ENCODE results near the gene WASHC3. TPM values are rescaled to one million over a fixed set of nuclear protein-coding genes. Genes with fewer than 3 reads are reported as not detected.
A peak's percentile ranks its signal among the peaks of the same experiment; 100 is the strongest.
"Not testable (repeated sequence)": the region's sequence is repeated elsewhere in the genome, so short reads cannot be mapped to it uniquely, and the experiment has no call there.

The WASHC3 gene
- total RNA-seq, 5 donors from 2014 or later (not counting 1 experiment from before 2014, with no cell fraction given), result 37.5 to 46.7 (median 42.1) TPM

DNA sequence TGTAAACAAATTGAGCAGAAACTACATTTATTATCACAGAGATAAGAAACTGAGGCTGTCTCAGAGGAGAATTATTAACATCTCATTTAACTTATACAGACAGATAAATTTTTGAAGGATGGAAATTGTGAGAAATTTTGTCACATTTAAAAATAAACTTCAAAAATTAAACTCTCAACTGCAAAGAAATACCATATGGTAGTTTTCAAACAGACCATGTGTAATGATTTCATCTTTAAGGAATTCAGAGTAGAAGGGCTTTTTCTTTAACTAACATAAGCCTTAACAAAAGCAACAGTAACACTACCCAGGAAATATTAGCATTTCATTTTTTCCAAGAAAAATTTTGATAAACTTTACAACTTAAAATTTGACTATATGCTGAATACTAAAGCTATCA, 31.5 kb upstream of the WASHC3 start:
- H3K4me3 ChIP-seq (ENCODE audit: control insufficient read depth in 1 of 2, extremely low read depth in 1 of 2, low read length in 1 of 2), result no peak overlapping the region
- H3K27me3 Mint-ChIP-seq, result no peaks in the 10 kb centered on the region
- H3K4me1 ChIP-seq (ENCODE audit: control insufficient read depth in 1 of 2, extremely low read depth in 1 of 2, insufficient read depth in 2 of 2, low read length in 2 of 2), result no peaks in the 10 kb centered on the region
- CTCF ChIA-PET, result no interaction called here
- H3K4me3 Mint-ChIP-seq, result no peak overlapping the region
- no peak overlapping the region for H3K27ac ChIP-seq (ENCODE audit: low read length)
- no peaks in the 10 kb centered on the region for H3K4me1 Mint-ChIP-seq
- H3K36me3 ChIP-seq (ENCODE audit: control insufficient read depth in 2 of 2, extremely low read depth in 1 of 2, insufficient read depth in 1 of 2, low read length in 1 of 2), result peaks cover 0 to 11% of the 10 kb centered on the region in 2 donors
- peaks cover 0 to 3% (median 0%) of the 10 kb centered on the region in 3 donors for H3K9me3 Mint-ChIP-seq
- DNase-seq (no peak), ATAC-seq (replicated peaks in 1 of 4) (no peak)
- H3K27ac Mint-ChIP-seq, result no peak overlapping the region
- POLR2A ChIA-PET, result no interaction called here
- no peaks in the 10 kb centered on the region for H3K9me3 ChIP-seq
- H3K27me3 ChIP-seq (replicated peaks in 1 of 2; ENCODE audit: control insufficient read depth in 2 of 2, extremely low read depth in 1 of 2, insufficient read depth in 2 of 2, low read length in 1 of 2), result no peaks in the 10 kb centered on the region
- peaks cover 34% of the 10 kb centered on the region for H3K36me3 Mint-ChIP-seq

DNA sequence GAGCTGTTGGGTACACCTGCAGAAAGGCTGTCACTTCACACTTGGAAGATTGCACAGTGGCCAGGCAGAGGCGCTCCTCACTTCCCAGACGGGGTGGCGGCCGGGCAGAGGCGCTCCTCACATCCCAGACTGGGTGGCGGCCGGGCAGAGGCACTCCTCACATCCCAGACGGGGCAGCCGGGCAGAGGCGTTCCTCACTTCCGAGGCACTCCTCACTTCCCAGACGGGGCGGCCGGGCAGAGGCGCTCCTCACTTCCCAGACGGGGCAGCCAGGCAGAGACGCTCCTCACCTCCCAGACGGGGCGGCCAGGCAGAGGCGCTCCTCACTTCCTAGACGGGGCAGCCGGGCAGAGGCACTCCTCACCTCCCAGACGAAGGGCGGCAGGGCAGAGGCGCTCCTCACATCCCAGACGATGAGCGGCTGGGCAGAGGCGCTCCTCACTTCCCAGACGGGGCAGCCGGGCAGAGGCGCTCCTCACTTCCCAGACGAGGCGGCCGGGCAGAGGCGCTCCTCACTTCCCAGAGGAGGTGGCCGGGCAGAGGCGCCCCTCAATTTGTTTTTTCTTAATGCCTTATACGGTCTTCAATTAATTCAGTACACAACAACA, 27.5 kb upstream of the WASHC3 start:
- H3K4me1 Mint-ChIP-seq; H3K4me3 ChIP-seq (ENCODE audit: control insufficient read depth in 1 of 2, extremely low read depth in 1 of 2, low read length in 1 of 2); H3K27ac ChIP-seq (ENCODE audit: low read length); H3K9me3 Mint-ChIP-seq; H3K27ac Mint-ChIP-seq; DNase-seq; POLR2A ChIA-PET; H3K9me3 ChIP-seq; H3K36me3 ChIP-seq (ENCODE audit: control insufficient read depth in 2 of 2, extremely low read depth in 1 of 2, insufficient read depth in 1 of 2, low read length in 1 of 2); H3K4me1 ChIP-seq (ENCODE audit: control insufficient read depth in 1 of 2, extremely low read depth in 1 of 2, insufficient read depth in 2 of 2, low read length in 2 of 2); CTCF ChIA-PET; ATAC-seq (replicated peaks in 1 of 4); H3K4me3 Mint-ChIP-seq; H3K27me3 ChIP-seq (replicated peaks in 1 of 2; ENCODE audit: control insufficient read depth in 2 of 2, extremely low read depth in 1 of 2, insufficient read depth in 2 of 2, low read length in 1 of 2); H3K27me3 Mint-ChIP-seq: not testable (repeated sequence)
- H3K36me3 Mint-ChIP-seq, result peaks cover 37% of the 10 kb centered on the region
- WGBS (ENCODE audit: insufficient coverage), result 98% methylated on average over 25 of the region's 38 CpGs

- Mint-ChIP-seq H3K27ac (peak overlapping the region in 1 of 2 donors; percentile 9), H3K9me3 (no peaks in the 10 kb centered on the region), H3K36me3 (peaks cover 74% of the 10 kb centered on the region), H3K4me1 (no peaks in the 10 kb centered on the region), H3K4me3 (no peak overlapping the region), H3K27me3 (no peaks in the 10 kb centered on the region)
- H3K4me3 ChIP-seq (ENCODE audit: control insufficient read depth in 1 of 2, extremely low read depth in 1 of 2, low read length in 1 of 2), result no peak overlapping the region
- no peak for DNase-seq
- no peaks in the 10 kb centered on the region for H3K9me3 ChIP-seq
- no peaks in the 10 kb centered on the region for H3K27me3 ChIP-seq (replicated peaks in 1 of 2; ENCODE audit: control insufficient read depth in 2 of 2, extremely low read depth in 1 of 2, insufficient read depth in 2 of 2, low read length in 1 of 2)
- CTCF ChIA-PET, result no interaction called here
- 100% methylated on average over 2 of the region's 4 CpGs for WGBS (ENCODE audit: insufficient coverage)
- ATAC-seq (replicated peaks in 1 of 4), result no peak
- H3K4me1 ChIP-seq (ENCODE audit: control insufficient read depth in 1 of 2, extremely low read depth in 1 of 2, insufficient read depth in 2 of 2, low read length in 2 of 2), result no peaks in the 10 kb centered on the region
- peaks cover 0 to 30% of the 10 kb centered on the region in 2 donors for H3K36me3 ChIP-seq (ENCODE audit: control insufficient read depth in 2 of 2, extremely low read depth in 1 of 2, insufficient read depth in 1 of 2, low read length in 1 of 2)
- H3K27ac ChIP-seq (ENCODE audit: low read length), result no peak overlapping the region
- POLR2A ChIA-PET, result no interaction called here
Measured at GRCh38 chr12:102080842-102081241, 19.1 kb upstream of the WASHC3 start.

DNA sequence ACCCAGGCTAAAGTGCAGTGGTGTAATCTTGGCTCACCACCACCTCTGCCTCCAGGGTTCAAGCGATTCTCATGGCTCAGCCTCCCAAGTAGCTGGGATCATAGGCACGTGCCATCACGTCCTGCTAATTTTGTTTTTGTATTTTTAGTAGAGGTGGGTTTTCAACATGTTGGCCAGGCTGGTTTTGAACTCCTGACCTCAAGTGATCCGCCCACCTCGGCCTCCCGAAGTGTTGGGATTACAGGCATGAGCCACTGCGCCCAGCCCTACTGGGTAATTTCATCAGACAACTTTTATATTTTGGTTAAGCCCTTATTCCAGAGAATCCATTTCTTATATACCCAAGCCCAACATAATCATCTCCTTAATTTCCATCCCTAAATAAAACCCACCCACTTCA, 10.3 kb upstream of the WASHC3 start:
- H3K36me3 Mint-ChIP-seq, result peaks cover 22% of the 10 kb centered on the region
- H3K4me3 Mint-ChIP-seq; H3K27me3 ChIP-seq (replicated peaks in 1 of 2; ENCODE audit: control insufficient read depth in 2 of 2, extremely low read depth in 1 of 2, insufficient read depth in 2 of 2, low read length in 1 of 2); POLR2A ChIA-PET; H3K27me3 Mint-ChIP-seq; H3K27ac ChIP-seq (ENCODE audit: low read length); H3K9me3 ChIP-seq; H3K27ac Mint-ChIP-seq; H3K9me3 Mint-ChIP-seq; CTCF ChIA-PET; H3K4me1 ChIP-seq (ENCODE audit: control insufficient read depth in 1 of 2, extremely low read depth in 1 of 2, insufficient read depth in 2 of 2, low read length in 2 of 2); DNase-seq; H3K4me1 Mint-ChIP-seq; H3K4me3 ChIP-seq (ENCODE audit: control insufficient read depth in 1 of 2, extremely low read depth in 1 of 2, low read length in 1 of 2); ATAC-seq (replicated peaks in 1 of 4): not testable (repeated sequence)
- WGBS (ENCODE audit: insufficient coverage), result 98% methylated on average over 5 of the region's 7 CpGs
- peaks cover 0 to 12% of the 10 kb centered on the region in 2 donors for H3K36me3 ChIP-seq (ENCODE audit: control insufficient read depth in 2 of 2, extremely low read depth in 1 of 2, insufficient read depth in 1 of 2, low read length in 1 of 2)

DNA sequence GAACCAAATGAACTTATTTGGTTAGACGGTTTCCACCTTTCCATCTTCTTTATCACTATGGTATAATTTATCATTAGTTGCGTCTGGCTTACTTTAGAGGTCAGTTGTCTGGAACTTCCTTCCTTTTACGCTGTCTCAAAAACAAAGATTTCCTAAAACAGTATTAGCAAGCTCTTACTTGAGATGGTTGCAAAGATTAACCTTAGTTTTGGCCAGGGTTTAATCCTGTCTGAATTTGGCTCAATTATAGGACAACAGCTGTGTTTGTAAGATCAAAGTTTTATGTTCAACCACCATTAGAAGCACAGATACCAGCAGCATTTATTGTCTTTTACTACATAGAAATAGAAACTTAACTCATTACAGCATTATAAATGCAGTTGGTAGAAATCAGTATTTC, 7.9 kb upstream of the WASHC3 start:
- Mint-ChIP-seq H3K36me3 (peaks cover 5% of the 10 kb centered on the region), H3K27me3 (peaks cover 0 to 1% of the 10 kb centered on the region in 2 donors), H3K9me3 (no peaks in the 10 kb centered on the region), H3K4me1 (no peaks in the 10 kb centered on the region), H3K4me3 (no peak overlapping the region), H3K27ac (no peak overlapping the region)
- Histone ChIP-seq H3K27ac (ENCODE audit: low read length) (no peak overlapping the region), H3K4me3 (ENCODE audit: control insufficient read depth in 1 of 2, extremely low read depth in 1 of 2, low read length in 1 of 2) (no peak overlapping the region), H3K27me3 (replicated peaks in 1 of 2; ENCODE audit: control insufficient read depth in 2 of 2, extremely low read depth in 1 of 2, insufficient read depth in 2 of 2, low read length in 1 of 2) (no peaks in the 10 kb centered on the region), H3K4me1 (ENCODE audit: control insufficient read depth in 1 of 2, extremely low read depth in 1 of 2, insufficient read depth in 2 of 2, low read length in 2 of 2) (no peaks in the 10 kb centered on the region), H3K36me3 (ENCODE audit: control insufficient read depth in 2 of 2, extremely low read depth in 1 of 2, insufficient read depth in 1 of 2, low read length in 1 of 2) (no peaks in the 10 kb centered on the region), H3K9me3 (no peaks in the 10 kb centered on the region)
- ATAC-seq (replicated peaks in 1 of 4), result no peak
- no peak for DNase-seq
- ChIA-PET CTCF (interaction anchor here in 1 of 2 donors (0.7 kb wide), 1 partner anchor 28 kb away, joined by 3 read pairs; no protein-coding TSS in a partner anchor), POLR2A (no interaction called here)
- no CpG with 5 or more reads among the region's 3 CpGs for WGBS (ENCODE audit: insufficient coverage)

DNA sequence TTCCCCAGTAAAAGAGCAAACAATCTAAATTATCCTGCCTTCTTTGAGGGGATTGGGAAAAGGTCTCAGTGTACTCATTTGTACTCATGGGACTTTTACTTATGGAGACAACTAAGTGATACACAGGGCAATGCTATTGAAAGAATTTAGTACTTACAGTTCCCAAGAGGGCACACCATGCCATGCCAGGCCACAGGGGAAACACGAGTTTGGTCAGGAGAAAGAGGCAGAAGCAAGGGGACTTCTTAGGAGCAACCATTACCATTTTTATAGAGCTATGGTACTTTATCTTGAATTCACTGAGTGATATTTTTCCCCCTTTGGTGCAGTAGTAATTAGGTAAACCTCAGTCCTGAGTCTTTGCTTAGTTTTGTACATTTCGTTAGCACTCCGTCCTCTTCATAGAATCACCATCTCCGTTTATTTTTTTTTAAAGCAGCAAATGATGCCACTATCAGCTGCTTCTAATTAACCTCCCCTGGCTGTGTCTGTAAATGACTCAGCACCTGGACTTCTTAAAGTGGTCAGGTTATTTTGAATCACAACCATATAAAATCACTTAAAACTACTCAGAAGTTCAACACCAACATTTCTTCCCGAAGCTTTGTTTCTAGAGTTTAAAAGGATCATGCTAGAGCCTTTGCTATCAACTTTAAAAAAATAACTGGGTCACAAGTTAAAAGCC, 5.9 kb upstream of the WASHC3 start:
- CTCF ChIA-PET, result interaction anchor here in 1 of 2 donors (0.6 kb wide), 2 partner anchors 16 to 195 kb away, joined by 3 to 4 read pairs; no protein-coding TSS in a partner anchor
- no peaks in the 10 kb centered on the region for H3K9me3 ChIP-seq
- no peak overlapping the region for H3K27ac ChIP-seq (ENCODE audit: low read length)
- no peaks in the 10 kb centered on the region for H3K27me3 ChIP-seq (replicated peaks in 1 of 2; ENCODE audit: control insufficient read depth in 2 of 2, extremely low read depth in 1 of 2, insufficient read depth in 2 of 2, low read length in 1 of 2)
- POLR2A ChIA-PET, result interaction anchor here in 1 of 2 donors (0.5 kb wide), 1 partner anchor 69 kb away, joined by 3 read pairs; no protein-coding TSS in a partner anchor
- H3K4me3 Mint-ChIP-seq, result no peak overlapping the region
- no peaks in the 10 kb centered on the region for H3K4me1 Mint-ChIP-seq
- no peaks in the 10 kb centered on the region for H3K36me3 ChIP-seq (ENCODE audit: control insufficient read depth in 2 of 2, extremely low read depth in 1 of 2, insufficient read depth in 1 of 2, low read length in 1 of 2)
- H3K4me3 ChIP-seq (ENCODE audit: control insufficient read depth in 1 of 2, extremely low read depth in 1 of 2, low read length in 1 of 2), result no peak overlapping the region
- ATAC-seq (replicated peaks in 1 of 4), result no peak
- peaks cover 4% of the 10 kb centered on the region for H3K36me3 Mint-ChIP-seq
- H3K27ac Mint-ChIP-seq, result no peak overlapping the region
- no peaks in the 10 kb centered on the region for H3K9me3 Mint-ChIP-seq
- WGBS (ENCODE audit: insufficient coverage), result no CpG with 5 or more reads among the region's 5 CpGs
- H3K27me3 Mint-ChIP-seq, result peaks cover 1 to 6% of the 10 kb centered on the region in 2 donors
- DNase-seq, result no peak
- H3K4me1 ChIP-seq (ENCODE audit: control insufficient read depth in 1 of 2, extremely low read depth in 1 of 2, insufficient read depth in 2 of 2, low read length in 2 of 2), result no peaks in the 10 kb centered on the region

All from T-cell (primary cell).